Fibroblast of pulmonary artery (primary cell): ENCODE results near the gene VOPP1.

ENCODE experiments used
- DNase-seq: peaks from one replicate; pipeline ENCODE4 v3.0.0-alpha.2; 2010; ENCODE audit warnings: low read depth
- H3K4me3 ChIP-seq: replicated peaks from 2 replicates; pipeline ENCODE4 v1.5.1; 2011; ENCODE audit warnings: low read depth, mild to moderate bottlenecking, control low read depth, low read length, moderate library complexity
- TF ChIP-seq, protein P1 (sequence below): IDR thresholded peaks from 2 replicates; pipeline ENCODE4 v1.5.1; 2011; ENCODE audit warnings: mild to moderate bottlenecking, control low read depth, low read length, inconsistent platforms; ENCODE audit errors: missing control alignments

VOPP1 gene

DNA sequence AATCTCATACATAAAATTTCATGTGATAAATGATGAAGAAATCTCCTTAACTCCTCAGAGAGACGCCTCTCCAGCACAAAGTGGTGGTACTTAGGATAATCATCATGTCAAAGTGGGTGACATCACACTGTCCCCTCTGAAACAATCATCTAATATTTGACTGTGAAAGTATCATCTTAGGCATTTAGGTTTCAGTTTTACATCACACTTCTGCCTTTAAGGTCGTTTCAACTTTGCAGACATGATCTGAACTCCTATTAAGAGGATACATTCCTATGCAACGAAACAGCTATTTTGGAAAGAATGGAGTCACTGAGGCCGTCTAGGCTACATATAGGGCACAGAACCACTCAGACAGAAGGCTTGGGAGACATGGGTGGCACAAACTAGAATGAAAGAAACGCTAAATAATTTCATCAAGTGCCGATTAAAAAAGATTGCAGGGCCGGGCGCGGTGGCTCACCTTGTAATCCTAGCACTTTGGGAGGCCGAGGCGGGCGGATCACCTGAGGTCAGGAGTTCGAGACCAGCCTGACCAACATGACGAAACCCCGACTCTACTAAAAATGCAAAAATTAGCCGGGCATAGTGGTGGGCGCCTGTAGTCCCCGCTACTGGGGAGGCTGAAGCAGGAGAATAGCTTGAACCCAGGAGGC lies 2.0 kb downstream of the VOPP1 start:
- TF ChIP-seq, protein P1, sequence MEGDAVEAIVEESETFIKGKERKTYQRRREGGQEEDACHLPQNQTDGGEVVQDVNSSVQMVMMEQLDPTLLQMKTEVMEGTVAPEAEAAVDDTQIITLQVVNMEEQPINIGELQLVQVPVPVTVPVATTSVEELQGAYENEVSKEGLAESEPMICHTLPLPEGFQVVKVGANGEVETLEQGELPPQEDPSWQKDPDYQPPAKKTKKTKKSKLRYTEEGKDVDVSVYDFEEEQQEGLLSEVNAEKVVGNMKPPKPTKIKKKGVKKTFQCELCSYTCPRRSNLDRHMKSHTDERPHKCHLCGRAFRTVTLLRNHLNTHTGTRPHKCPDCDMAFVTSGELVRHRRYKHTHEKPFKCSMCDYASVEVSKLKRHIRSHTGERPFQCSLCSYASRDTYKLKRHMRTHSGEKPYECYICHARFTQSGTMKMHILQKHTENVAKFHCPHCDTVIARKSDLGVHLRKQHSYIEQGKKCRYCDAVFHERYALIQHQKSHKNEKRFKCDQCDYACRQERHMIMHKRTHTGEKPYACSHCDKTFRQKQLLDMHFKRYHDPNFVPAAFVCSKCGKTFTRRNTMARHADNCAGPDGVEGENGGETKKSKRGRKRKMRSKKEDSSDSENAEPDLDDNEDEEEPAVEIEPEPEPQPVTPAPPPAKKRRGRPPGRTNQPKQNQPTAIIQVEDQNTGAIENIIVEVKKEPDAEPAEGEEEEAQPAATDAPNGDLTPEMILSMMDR = no peak
- no peak for DNase-seq
- H3K4me3 ChIP-seq = peak overlapping the region; percentile 70

DNA sequence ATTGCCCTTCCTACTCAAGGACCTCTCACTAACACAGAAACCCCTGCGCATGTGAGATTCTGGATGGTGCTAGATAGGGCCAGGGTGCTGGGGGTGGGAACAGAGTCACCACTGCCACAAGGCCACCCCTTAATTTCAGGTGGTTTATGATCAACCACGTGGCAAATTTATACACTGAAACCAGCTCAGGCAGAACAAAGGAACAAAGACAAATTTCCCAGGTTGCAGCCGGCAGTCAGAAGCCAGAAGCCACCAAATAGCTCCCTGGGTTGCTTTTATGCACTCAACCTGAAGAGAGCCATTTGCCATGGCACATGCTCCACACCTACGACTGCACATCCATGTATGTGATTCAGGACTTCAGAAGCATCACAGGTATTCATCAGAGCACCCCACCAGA lies 2.5 kb downstream of the VOPP1 start:
- DNase-seq = no peak

DNA sequence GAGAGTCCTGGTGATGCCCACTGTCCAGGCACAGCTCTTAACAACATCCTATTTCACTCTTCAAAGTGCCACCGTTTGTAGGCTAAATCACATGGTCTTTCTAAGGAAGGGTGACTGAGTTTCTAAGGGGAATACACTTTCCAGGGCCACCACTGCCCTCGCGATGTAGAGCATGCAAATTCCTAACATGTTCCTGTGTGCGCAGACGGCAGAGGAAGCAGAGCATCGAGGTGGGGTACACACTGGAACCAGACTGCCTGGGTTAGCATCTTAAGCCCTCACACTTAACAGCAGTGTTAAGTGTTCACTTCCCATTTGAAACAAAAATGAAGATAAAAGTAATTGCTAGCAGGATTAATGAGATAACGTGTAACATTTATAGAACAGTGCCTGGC lies 3.0 kb downstream of the VOPP1 start:
- no peak overlapping the region for H3K4me3 ChIP-seq
- no peak for DNase-seq
- TF ChIP-seq, protein P1 = no peak

More for the DNA sequence above, 2.5 kb downstream of the VOPP1 start:
- H3K4me3 ChIP-seq = no peak overlapping the region
- TF ChIP-seq, protein P1 = no peak

DNA sequence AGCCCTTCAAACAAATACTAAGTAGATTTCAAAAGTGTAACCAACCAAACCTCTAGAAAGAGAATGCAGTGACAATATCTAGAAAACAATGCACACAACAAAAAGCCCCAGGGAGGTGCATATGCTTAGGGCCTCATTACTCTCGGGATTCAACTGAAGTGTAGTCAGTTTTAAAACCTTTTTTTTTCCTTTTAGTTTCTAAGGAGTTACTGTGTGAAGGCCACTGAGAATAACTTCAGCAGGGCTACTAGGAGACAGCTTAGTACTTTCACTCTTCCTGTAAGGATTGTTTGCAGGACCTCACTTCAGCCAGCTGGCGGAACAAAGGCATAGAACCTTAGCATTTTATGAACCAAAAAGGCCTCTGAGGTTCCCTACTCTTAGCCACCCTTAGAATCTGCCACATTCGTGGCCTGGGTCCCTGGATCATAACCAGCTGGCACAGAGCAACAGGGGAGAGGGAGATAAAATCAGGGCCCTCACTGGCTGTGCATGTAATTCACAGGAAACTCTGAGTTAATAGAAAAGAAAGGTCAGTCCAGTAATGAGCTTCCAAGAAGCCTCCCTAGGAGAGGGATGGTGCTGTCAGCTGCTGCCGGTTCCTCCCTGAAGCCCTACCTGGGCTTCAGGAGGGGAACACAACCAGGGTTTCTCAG lies 3.6 kb downstream of the VOPP1 start:
- DNase-seq = peak; percentile 38
- no peak overlapping the region for H3K4me3 ChIP-seq
- TF ChIP-seq, protein P1 = peak; percentile 12

DNA sequence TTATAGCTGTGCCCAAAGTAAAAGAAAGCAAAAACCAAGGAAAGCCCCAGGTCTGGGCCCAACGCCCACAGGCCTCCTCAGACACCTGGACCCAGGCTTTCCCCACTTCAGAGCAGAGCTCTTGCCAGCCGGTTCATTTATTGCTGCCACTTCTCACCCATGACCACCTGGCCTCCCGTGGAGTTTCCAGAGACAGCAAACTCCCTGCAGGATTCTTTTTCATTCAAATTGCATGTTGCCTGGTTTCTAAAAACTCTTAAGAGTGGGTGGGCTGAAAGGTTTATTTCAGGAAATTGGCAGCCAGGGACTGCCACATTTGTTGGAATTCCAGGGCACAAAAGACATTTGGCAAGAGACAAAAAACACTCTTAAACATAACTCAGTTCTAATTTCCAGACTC lies 4.7 kb downstream of the VOPP1 start:
- TF ChIP-seq, protein P1 = no peak
- no peak overlapping the region for H3K4me3 ChIP-seq
- DNase-seq = no peak

DNA sequence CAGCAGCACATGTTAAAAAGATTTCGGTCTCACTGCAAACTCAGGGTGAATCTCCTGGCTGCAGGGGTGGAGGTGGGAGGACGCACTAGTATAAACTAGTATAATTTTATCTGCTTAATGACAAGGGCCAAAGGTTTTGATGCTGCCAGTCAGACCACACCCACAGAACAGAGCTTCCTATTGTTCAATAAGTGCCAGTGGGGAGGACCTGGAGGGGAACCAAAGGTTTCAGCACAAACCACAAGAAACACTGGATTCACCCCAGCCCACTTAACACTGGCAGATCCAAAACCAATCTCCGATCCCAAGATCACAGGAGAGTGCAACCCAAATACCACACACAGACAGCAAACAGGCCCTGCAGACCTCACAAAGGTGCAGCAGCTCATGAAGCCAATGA lies 6.6 kb downstream of the VOPP1 start:
- TF ChIP-seq, protein P1 = no peak
- H3K4me3 ChIP-seq = no peak overlapping the region
- DNase-seq = no peak
